GM23338 (cell line): ENCODE measurements around the gene CARD10. TPM values are rescaled to one million over a fixed set of nuclear protein-coding genes. Genes with fewer than 3 reads are reported as not detected.

Experiments
- ATAC-seq: fragments of 200-7000 bp; cut with Tn5 transposase; 3 replicates; pipeline ENCODE4 v1.9.1; 2020
- DNase-seq: peaks from one replicate; pipeline ENCODE4 v3.0.0-alpha.2; 2015; ENCODE audit warnings: low spot score
- H2AFZ ChIP-seq: fragments of 200-600 bp; sonication (generic); 2 replicates; pipeline ENCODE4 v1.8.0; 2016; ENCODE audit warnings: antibody characterized with exemption, mild to moderate bottlenecking, moderate library complexity
- H3F3A ChIP-seq: fragments of 200-600 bp; sonication (generic); replicated peaks from 2 replicates; pipeline ENCODE4 v1.8.0; 2017; ENCODE audit warnings: antibody characterized with exemption, mixed run types, low read depth
- H3K27ac ChIP-seq: fragments of 200-600 bp; sonication (generic); 2 replicates; pipeline ENCODE4 v1.6.1; 2016; ENCODE audit warnings: low read depth
- H3K27me3 ChIP-seq: fragments of 200-600 bp; sonication (generic); 2 replicates; pipeline ENCODE4 v1.8.0; 2016; ENCODE audit warnings: mild to moderate bottlenecking, mixed run types, moderate library complexity; ENCODE audit not compliant: insufficient read depth
- H3K36me3 ChIP-seq: fragments of 200-600 bp; sonication (generic); 2 replicates; pipeline ENCODE4 v1.8.0; 2016; ENCODE audit warnings: mild to moderate bottlenecking; ENCODE audit not compliant: insufficient read depth
- H3K4me1 ChIP-seq: fragments of 200-600 bp; sonication (generic); 2 replicates; pipeline ENCODE4 v1.8.0; 2016; ENCODE audit warnings: mild to moderate bottlenecking, moderate library complexity; ENCODE audit not compliant: insufficient read depth
- H3K4me2 ChIP-seq: fragments of 200-600 bp; sonication (generic); 2 replicates; pipeline ENCODE4 v1.7.1; 2017; ENCODE audit warnings: mixed run types
- H3K4me3 ChIP-seq: fragments of 200-600 bp; sonication (generic); 2 replicates; pipeline ENCODE4 v1.6.1; 2016; ENCODE audit warnings: mixed run types
- H3K79me2 ChIP-seq: fragments of 200-600 bp; sonication (generic); replicated peaks from 2 replicates; pipeline ENCODE4 v1.8.0; 2017; ENCODE audit warnings: mild to moderate bottlenecking; ENCODE audit not compliant: insufficient read depth
- H3K9me2 ChIP-seq: fragments of 200-600 bp; sonication (generic); 2 replicates; pipeline ENCODE4 v1.8.0; 2017; ENCODE audit not compliant: insufficient read depth
- H4K20me1 ChIP-seq: fragments of 200-600 bp; sonication (generic); replicated peaks from 2 replicates; pipeline ENCODE4 v1.8.0; 2017; ENCODE audit warnings: mild to moderate bottlenecking; ENCODE audit not compliant: insufficient read depth
- H3K27ac Mint-ChIP-seq: 2 replicates; pipeline ENCODE4 v1.8.0; 2020; ENCODE audit warnings: inconsistent platforms, mild to moderate bottlenecking, moderate library complexity, mixed read lengths
- H3K27me3 Mint-ChIP-seq: 3 replicates; pipeline ENCODE4 v1.8.0; 2022; ENCODE audit warnings: low read depth, mild to moderate bottlenecking, moderate library complexity, mixed read lengths, inconsistent platforms; ENCODE audit not compliant: insufficient read depth, poor library complexity
- H3K36me3 Mint-ChIP-seq: 3 replicates; pipeline ENCODE4 v1.8.0; 2021; ENCODE audit warnings: low read depth, mild to moderate bottlenecking, inconsistent platforms, moderate library complexity, mixed read lengths
- H3K4me1 Mint-ChIP-seq: 3 replicates; pipeline ENCODE4 v1.8.0; 2020; ENCODE audit warnings: mild to moderate bottlenecking, inconsistent platforms, mixed read lengths
- H3K4me3 Mint-ChIP-seq: 3 replicates; pipeline ENCODE4 v1.8.0; 2021; ENCODE audit warnings: moderate library complexity, mild to moderate bottlenecking, inconsistent platforms, mixed read lengths
- H3K9me3 Mint-ChIP-seq: 3 replicates; pipeline ENCODE4 v1.8.0; 2020; ENCODE audit warnings: moderate library complexity, mild to moderate bottlenecking, inconsistent platforms, mixed read lengths
- CREB1 ChIP-seq: fragments of 250-450 bp; sonication (Bioruptor Pico); IDR thresholded peaks from 2 replicates; pipeline ENCODE4 v1.5.0; 2020; ENCODE audit warnings: low read depth, mild to moderate bottlenecking, moderate library complexity
- EZH2 ChIP-seq: fragments of 200-600 bp; sonication (generic); IDR thresholded peaks from one replicate; pipeline ENCODE4 v1.8.0; 2017; ENCODE audit warnings: antibody characterized with exemption, mild to moderate bottlenecking, low read depth; ENCODE audit not compliant: unreplicated experiment
- EZH2phosphoT487 ChIP-seq: fragments of 200-600 bp; sonication (generic); IDR thresholded peaks from one replicate; pipeline ENCODE4 v1.8.1; 2018; ENCODE audit warnings: antibody characterized with exemption; ENCODE audit not compliant: unreplicated experiment
- JUNB ChIP-seq: IDR thresholded peaks from one replicate; pipeline ENCODE4 v1.6.1; 2016; ENCODE audit warnings: antibody characterized with exemption; ENCODE audit not compliant: unreplicated experiment
- NANOG ChIP-seq: IDR thresholded peaks from 2 replicates; pipeline ENCODE4 v1.6.1; 2016; ENCODE audit warnings: antibody characterized with exemption, borderline replicate concordance
- POLR2AphosphoS5 ChIP-seq: IDR thresholded peaks from 2 replicates; pipeline ENCODE4 v1.6.1; 2016; ENCODE audit warnings: antibody characterized with exemption, low read depth
- STAT1 ChIP-seq: IDR thresholded peaks from one replicate; pipeline ENCODE4 v1.6.1; 2016; ENCODE audit warnings: antibody characterized with exemption; ENCODE audit not compliant: unreplicated experiment
- ZNF114 ChIP-seq: fragments of 250-450 bp; sonication (Bioruptor Pico); IDR thresholded peaks from 2 replicates; pipeline ENCODE4 v1.5.0; 2020; ENCODE audit warnings: mild to moderate bottlenecking, moderate library complexity
- ZNF331 ChIP-seq: fragments of 250-450 bp; sonication (Bioruptor Pico); IDR thresholded peaks from 2 replicates; pipeline ENCODE4 v1.5.0; 2020; ENCODE audit warnings: low read depth, mild to moderate bottlenecking, moderate library complexity
- polyA plus RNA-seq: library from polyadenylated mRNA; unstranded; fragments of >200 nt; fragmentation: Nextera tagmentation; extraction: Ambion mirVana; gene quantifications from 2 replicates; pipeline ENCODE4 v1.2.1, GENCODE V29; 2016
- total RNA-seq: library from RNA; depleted of rRNA; stranded (reverse); fragments of >200 nt; shearing (Covaris generic); gene quantifications from 2 replicates; pipeline ENCODE4 v1.2.3, GENCODE V29; 2014
- TF ChIP-seq, protein P1 (sequence below): IDR thresholded peaks from 2 replicates; pipeline ENCODE4 v1.6.1; 2016; ENCODE audit warnings: antibody characterized with exemption
- TF ChIP-seq, protein P2 (sequence below): IDR thresholded peaks from one replicate; pipeline ENCODE4 v1.6.1; 2018; ENCODE audit warnings: antibody characterized with exemption; ENCODE audit not compliant: unreplicated experiment
- TF ChIP-seq, protein P3 (sequence below), 2 experiments: fragments of 200-600 bp in 1 of 2; sonication (generic) in 1 of 2; conservative IDR thresholded peaks; 2 replicates each; pipeline versions ENCODE4 v1.5.1 to v1.6.1; 2016 to 2017; ENCODE audit warnings: antibody characterized with exemption in 2 of 2, low read depth in 2 of 2, mild to moderate bottlenecking in 2 of 2, moderate library complexity in 1 of 2

CARD10 gene
- total and polyA plus RNA-seq, 2 experiments from 2014 or later: 5.4 to 17.2 TPM

DNA sequence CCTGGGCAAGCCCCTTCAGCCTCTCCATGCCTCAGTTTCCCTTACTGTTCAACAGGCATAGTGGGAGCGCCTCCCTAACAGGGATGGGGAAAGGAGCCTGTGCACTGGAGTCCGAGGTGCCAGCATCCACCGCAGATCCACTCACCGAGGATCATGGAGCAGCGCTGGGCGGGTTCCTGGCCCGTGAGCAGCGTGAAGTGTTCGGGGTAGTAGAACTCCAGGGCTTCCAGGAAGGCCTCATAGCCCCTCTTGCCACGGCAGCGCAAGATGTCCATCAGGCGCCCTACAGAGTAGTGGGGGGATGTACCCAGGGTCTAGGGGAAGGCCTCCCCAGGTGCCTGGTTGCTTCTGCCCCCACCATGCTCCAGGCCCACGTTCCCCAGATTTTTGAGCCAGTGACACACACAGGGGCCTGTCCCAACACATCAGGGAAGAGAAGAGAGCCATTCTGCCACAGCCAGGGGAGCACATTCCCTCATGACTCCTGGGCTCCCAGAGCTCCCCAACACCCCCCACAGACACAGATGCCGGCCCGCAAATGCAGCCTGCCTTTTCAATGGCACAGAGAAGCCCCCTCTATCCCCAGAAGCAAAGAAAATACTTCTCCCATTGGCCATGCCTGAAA, 1.3 kb downstream of the CARD10 start (continued):
- TF ChIP-seq, protein P1, sequence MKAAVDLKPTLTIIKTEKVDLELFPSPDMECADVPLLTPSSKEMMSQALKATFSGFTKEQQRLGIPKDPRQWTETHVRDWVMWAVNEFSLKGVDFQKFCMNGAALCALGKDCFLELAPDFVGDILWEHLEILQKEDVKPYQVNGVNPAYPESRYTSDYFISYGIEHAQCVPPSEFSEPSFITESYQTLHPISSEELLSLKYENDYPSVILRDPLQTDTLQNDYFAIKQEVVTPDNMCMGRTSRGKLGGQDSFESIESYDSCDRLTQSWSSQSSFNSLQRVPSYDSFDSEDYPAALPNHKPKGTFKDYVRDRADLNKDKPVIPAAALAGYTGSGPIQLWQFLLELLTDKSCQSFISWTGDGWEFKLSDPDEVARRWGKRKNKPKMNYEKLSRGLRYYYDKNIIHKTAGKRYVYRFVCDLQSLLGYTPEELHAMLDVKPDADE: no peak
- TF ChIP-seq NANOG: no peak
- TF ChIP-seq EZH2phosphoT487: no peak

DNA sequence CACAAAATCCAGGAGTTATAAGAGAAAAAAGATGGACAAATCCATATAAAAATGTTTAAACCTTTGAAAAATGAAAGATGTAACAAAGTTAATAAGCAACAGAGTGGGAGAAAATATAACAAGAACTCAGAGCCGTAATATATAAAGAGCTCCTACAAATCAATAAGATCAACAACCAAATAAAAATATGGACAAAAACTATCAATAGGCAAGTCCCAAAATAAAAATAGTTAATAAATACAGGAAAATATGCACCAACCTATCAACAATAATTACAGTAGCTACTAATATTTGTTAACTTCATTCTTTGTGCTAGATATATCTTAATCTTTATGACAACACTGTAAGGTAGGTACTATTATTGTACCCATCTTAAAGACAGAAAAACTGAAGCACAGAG, 2.8 kb downstream of the CARD10 start:
- ATAC-seq (no peak), DNase-seq (no peak)
- no peak overlapping the region for H3K4me2 ChIP-seq
- Mint-ChIP-seq H3K9me3 (peaks cover 6% of the 10 kb centered on the region; the same call in 2 of the 3 replicates), H3K36me3 (peaks cover 8% of the 10 kb centered on the region; the same call in 2 of the 3 replicates), H3K27me3 (peaks cover 21% of the 10 kb centered on the region), H3K27ac (no peak overlapping the region), H3K4me1 (peaks cover 19% of the 10 kb centered on the region), H3K4me3 (no peak overlapping the region)
- H4K20me1 ChIP-seq: no peaks in the 10 kb centered on the region
- H3K9me2 ChIP-seq: no peaks in the 10 kb centered on the region
- H3K36me3 ChIP-seq: no peaks in the 10 kb centered on the region
- no peaks in the 10 kb centered on the region for H3K79me2 ChIP-seq
- H3F3A ChIP-seq: peaks cover 4% of the 10 kb centered on the region; the same call in 1 of the 2 replicates
- H3K27me3 ChIP-seq: peaks cover 32% of the 10 kb centered on the region
- H3K27ac ChIP-seq: no peak overlapping the region
- no peak overlapping the region for H3K4me3 ChIP-seq
- no peak overlapping the region for H2AFZ ChIP-seq
- H3K4me1 ChIP-seq: peaks cover 9% of the 10 kb centered on the region; the same call in 1 of the 2 replicates
- TF ChIP-seq ZNF331 (CRISPR knock-in tag) (no peak), EZH2 (no peak), STAT1 (no peak), JUNB (no peak), POLR2AphosphoS5 (no peak), EZH2phosphoT487 (no peak), ZNF114 (CRISPR knock-in tag) (no peak), CREB1 (CRISPR knock-in tag) (no peak), NANOG (no peak)
- TF ChIP-seq, protein P2, sequence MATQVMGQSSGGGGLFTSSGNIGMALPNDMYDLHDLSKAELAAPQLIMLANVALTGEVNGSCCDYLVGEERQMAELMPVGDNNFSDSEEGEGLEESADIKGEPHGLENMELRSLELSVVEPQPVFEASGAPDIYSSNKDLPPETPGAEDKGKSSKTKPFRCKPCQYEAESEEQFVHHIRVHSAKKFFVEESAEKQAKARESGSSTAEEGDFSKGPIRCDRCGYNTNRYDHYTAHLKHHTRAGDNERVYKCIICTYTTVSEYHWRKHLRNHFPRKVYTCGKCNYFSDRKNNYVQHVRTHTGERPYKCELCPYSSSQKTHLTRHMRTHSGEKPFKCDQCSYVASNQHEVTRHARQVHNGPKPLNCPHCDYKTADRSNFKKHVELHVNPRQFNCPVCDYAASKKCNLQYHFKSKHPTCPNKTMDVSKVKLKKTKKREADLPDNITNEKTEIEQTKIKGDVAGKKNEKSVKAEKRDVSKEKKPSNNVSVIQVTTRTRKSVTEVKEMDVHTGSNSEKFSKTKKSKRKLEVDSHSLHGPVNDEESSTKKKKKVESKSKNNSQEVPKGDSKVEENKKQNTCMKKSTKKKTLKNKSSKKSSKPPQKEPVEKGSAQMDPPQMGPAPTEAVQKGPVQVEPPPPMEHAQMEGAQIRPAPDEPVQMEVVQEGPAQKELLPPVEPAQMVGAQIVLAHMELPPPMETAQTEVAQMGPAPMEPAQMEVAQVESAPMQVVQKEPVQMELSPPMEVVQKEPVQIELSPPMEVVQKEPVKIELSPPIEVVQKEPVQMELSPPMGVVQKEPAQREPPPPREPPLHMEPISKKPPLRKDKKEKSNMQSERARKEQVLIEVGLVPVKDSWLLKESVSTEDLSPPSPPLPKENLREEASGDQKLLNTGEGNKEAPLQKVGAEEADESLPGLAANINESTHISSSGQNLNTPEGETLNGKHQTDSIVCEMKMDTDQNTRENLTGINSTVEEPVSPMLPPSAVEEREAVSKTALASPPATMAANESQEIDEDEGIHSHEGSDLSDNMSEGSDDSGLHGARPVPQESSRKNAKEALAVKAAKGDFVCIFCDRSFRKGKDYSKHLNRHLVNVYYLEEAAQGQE: no peak
- TF ChIP-seq, protein P1: no peak
- TF ChIP-seq, protein P3, sequence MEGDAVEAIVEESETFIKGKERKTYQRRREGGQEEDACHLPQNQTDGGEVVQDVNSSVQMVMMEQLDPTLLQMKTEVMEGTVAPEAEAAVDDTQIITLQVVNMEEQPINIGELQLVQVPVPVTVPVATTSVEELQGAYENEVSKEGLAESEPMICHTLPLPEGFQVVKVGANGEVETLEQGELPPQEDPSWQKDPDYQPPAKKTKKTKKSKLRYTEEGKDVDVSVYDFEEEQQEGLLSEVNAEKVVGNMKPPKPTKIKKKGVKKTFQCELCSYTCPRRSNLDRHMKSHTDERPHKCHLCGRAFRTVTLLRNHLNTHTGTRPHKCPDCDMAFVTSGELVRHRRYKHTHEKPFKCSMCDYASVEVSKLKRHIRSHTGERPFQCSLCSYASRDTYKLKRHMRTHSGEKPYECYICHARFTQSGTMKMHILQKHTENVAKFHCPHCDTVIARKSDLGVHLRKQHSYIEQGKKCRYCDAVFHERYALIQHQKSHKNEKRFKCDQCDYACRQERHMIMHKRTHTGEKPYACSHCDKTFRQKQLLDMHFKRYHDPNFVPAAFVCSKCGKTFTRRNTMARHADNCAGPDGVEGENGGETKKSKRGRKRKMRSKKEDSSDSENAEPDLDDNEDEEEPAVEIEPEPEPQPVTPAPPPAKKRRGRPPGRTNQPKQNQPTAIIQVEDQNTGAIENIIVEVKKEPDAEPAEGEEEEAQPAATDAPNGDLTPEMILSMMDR (conservative IDR thresholded peaks at IDR 0.05; ENCODE audit: low read depth in 2 of 2): no peak
